ENCODE measurements around the gene BABAM2.

DNA sequence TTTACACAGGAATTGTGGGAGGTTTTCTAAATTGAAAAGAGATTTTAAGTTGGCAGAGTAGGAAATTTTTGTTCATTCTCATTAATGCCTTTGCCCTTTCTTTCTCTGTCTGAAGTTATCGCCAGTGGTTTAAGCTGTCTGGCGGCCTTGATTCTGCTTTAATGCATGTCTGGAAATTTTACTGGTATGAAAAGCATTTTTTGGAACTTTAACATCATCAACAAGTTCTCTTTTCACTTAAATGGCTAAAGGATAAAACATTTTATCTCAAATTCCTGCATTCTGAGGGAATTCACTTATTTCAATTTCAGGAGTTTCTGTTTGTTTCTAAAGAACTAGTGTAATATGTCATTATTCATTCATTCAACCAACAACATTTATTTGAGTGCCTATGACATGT is 268.3 kb downstream of the BABAM2 start:
- TF ChIP-seq POLR2A (IDR thresholded peaks at IDR 0.05) (no peak), POLR2AphosphoS5 (IDR thresholded peaks at IDR 0.05; ENCODE audit: insufficient read depth in 1 of 2, low read depth in 1 of 2) (no peak)
- TF ChIP-seq, protein P1, sequence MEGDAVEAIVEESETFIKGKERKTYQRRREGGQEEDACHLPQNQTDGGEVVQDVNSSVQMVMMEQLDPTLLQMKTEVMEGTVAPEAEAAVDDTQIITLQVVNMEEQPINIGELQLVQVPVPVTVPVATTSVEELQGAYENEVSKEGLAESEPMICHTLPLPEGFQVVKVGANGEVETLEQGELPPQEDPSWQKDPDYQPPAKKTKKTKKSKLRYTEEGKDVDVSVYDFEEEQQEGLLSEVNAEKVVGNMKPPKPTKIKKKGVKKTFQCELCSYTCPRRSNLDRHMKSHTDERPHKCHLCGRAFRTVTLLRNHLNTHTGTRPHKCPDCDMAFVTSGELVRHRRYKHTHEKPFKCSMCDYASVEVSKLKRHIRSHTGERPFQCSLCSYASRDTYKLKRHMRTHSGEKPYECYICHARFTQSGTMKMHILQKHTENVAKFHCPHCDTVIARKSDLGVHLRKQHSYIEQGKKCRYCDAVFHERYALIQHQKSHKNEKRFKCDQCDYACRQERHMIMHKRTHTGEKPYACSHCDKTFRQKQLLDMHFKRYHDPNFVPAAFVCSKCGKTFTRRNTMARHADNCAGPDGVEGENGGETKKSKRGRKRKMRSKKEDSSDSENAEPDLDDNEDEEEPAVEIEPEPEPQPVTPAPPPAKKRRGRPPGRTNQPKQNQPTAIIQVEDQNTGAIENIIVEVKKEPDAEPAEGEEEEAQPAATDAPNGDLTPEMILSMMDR (IDR thresholded peaks at IDR 0.05) = no peak

Data from vagina (tissue), 2 donors.